Ishikawa (cell line): ENCODE results near the gene CDC42EP3.
A peak's percentile ranks its signal among the peaks of the same experiment; 100 is the strongest.

Experiments
- CEBPB ChIP-seq: IDR thresholded peaks from 2 replicates; pipeline ENCODE4 v1.6.1; 2012
- CREB1 ChIP-seq: IDR thresholded peaks from 2 replicates; pipeline ENCODE4 v1.6.1; 2012; ENCODE audit warnings: low read depth
- EGR1 ChIP-seq: IDR thresholded peaks from 2 replicates; pipeline ENCODE4 v1.6.1; 2012
- EP300 ChIP-seq: IDR thresholded peaks from 2 replicates; pipeline ENCODE4 v1.6.1; 2012; ENCODE audit warnings: borderline replicate concordance
- FOXM1 ChIP-seq: IDR thresholded peaks from 2 replicates; pipeline ENCODE4 v1.6.1; 2012; ENCODE audit warnings: low read depth, borderline replicate concordance
- NFIC ChIP-seq: IDR thresholded peaks from 2 replicates; pipeline ENCODE4 v1.6.1; 2012
- RAD21 ChIP-seq: IDR thresholded peaks from 2 replicates; pipeline ENCODE4 v1.6.1; 2012; ENCODE audit warnings: low read depth
- TAF1 ChIP-seq: IDR thresholded peaks from 2 replicates; pipeline ENCODE4 v1.6.1; 2012; ENCODE audit warnings: low read depth, mild to moderate bottlenecking
- TCF12 ChIP-seq: IDR thresholded peaks from 2 replicates; pipeline ENCODE4 v1.6.1; 2012; ENCODE audit warnings: low read depth
- TEAD4 ChIP-seq: IDR thresholded peaks from 2 replicates; pipeline ENCODE4 v1.6.1; 2012
- YY1 ChIP-seq: IDR thresholded peaks from 2 replicates; pipeline ENCODE4 v1.6.1; 2012; ENCODE audit warnings: low read depth
- ZBTB7A ChIP-seq: IDR thresholded peaks from 2 replicates; pipeline ENCODE4 v1.6.1; 2012; ENCODE audit warnings: low read depth
- TF ChIP-seq, protein P1 (sequence below): IDR thresholded peaks from 2 replicates; pipeline ENCODE4 v1.6.1; 2012
- TF ChIP-seq, protein P2 (sequence below): IDR thresholded peaks from 2 replicates; pipeline ENCODE4 v1.6.1; 2012
- TF ChIP-seq, protein P3 (sequence below): IDR thresholded peaks from 2 replicates; pipeline ENCODE4 v1.6.1; 2012; ENCODE audit warnings: low read depth, mild to moderate bottlenecking

The CDC42EP3 gene, protein sequence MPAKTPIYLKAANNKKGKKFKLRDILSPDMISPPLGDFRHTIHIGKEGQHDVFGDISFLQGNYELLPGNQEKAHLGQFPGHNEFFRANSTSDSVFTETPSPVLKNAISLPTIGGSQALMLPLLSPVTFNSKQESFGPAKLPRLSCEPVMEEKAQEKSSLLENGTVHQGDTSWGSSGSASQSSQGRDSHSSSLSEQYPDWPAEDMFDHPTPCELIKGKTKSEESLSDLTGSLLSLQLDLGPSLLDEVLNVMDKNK

DNA sequence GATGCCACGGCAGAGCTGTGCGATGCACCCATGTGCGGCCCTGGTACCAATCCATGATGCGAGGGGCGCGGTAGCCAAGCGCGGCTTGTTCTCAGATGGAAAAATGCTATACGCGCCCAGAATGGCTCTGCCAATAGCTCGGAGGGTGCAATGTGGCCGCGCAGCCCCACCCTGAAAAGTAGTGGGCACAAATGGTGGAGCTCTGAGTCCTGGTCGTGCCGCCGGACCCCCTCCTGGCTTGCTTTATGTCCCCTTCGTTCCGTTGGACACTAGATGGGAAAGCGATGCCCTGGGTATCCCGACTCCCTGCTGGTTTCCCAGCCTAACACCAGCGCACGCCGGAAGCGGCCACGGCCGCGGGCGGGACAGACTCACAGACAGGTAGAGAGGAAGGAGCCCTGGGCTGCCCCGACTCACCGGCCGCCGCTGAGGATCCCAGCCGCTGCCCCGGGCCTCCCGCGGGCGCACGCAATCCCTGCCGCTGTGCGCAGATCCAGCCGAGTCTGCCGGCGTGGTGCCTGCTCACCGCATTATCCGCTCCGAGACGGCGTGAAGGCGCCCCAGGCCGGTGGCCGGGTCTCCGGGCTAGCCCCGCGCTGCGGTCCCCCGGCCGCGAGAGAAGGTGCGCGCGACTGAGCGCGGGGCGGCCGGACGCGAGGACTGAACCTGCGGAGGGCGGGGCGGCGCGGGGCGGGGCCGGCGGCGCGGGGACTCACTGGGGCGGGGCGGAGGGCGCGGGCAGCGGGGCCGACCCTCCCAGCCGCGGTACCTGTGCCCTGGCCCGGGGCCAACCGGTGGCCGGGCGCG lies at the start of gene CDC42EP3:
CDC42EP3 (minus strand) TSS at position 634 of the 807 bp plus-strand sequence. CDS start 25,055 bp downstream, outside the sequence.
- TF ChIP-seq, protein P1, sequence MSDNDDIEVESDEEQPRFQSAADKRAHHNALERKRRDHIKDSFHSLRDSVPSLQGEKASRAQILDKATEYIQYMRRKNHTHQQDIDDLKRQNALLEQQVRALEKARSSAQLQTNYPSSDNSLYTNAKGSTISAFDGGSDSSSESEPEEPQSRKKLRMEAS = peak; percentile 33
- peak; percentile 34 for TF ChIP-seq TAF1
- TF ChIP-seq RAD21 = no peak
- no peak for TF ChIP-seq TCF12
- TF ChIP-seq, protein P2, sequence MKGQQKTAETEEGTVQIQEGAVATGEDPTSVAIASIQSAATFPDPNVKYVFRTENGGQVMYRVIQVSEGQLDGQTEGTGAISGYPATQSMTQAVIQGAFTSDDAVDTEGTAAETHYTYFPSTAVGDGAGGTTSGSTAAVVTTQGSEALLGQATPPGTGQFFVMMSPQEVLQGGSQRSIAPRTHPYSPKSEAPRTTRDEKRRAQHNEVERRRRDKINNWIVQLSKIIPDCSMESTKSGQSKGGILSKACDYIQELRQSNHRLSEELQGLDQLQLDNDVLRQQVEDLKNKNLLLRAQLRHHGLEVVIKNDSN = no peak

DNA sequence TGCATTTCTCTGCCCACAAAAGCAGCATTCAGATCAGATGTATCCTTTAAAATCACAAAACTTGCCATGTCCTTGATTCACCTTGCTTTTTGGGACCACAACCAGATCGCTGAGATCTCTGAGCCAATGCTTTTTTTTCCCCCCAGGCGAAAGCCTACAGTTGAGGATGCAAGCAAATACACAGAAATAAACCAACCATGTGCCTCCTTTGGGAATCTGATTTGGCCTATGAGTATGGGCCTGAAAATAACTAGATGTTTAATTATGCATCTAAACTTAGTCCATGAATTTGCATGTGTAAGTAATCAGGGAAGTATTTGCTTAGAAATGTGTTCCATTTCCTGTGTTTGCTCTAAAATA lies 49.7 kb upstream of the CDC42EP3 start:
- TF ChIP-seq, protein P2 = no peak

DNA sequence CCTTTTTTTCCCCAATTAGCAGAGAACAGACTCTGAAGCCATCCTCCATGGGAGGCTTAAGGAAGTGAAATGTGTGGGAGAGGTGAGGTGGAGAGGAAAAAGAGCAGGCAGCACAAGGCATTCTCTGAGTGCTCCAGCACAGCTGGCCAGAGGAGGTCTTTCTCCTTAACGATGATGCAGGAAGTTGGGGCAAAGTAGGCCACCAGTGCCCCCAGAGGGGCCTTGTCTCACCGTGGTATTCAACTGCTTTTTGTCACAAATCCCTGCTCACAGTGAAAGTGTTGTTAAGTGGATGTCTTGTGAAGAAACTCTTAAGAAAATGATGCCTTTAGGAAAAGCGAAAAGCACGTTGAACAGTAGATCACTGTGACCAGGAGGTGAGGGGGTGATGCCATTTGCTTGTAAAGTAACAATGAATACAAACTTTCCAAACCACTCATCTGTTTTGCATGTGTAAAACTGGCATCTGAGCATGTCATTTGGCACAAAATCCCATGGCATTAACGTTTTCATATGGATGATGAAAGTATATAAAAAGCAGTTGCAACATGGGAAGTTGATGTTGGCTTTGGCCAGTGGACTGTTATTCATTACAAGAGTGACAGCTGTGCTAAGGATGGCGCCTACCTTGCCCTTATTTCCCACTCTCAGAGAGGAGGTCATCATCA lies 49.2 kb upstream of the CDC42EP3 start:
- no peak for TF ChIP-seq YY1
- no peak for TF ChIP-seq ZBTB7A

DNA sequence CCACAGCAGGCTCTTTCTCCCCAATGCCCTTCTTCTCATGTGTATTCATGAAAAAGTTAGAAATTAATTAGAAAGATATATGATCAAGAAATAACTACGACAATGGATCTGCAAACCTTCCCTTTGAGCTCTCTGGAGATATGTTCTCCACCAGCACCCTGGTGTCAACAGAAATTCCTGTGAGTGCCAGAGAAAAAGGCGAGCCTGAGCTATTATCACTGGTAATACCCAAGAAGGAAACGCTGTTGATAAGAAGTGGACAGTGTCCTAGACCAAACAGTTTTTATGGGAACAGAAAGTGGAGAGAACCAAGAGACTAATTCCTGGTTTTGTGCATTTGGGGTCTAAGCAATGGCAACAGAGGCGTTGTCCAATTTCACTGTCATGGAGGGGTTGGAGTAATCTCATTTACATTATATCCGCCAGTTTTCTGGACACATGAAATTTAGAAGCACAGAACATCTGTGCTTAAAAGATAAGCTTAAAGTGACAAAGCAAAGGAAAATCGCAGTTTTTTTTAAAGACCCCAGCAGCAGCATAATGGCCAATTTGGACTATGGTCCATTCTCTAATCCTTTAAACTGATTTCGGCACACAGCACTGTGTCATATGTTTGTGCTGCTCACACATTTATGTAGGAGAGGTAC lies 47.2 kb upstream of the CDC42EP3 start:
- TF ChIP-seq EP300 = no peak
- no peak for TF ChIP-seq EGR1
- TF ChIP-seq TEAD4 = no peak
- no peak for TF ChIP-seq ZBTB7A
- TF ChIP-seq, protein P3, sequence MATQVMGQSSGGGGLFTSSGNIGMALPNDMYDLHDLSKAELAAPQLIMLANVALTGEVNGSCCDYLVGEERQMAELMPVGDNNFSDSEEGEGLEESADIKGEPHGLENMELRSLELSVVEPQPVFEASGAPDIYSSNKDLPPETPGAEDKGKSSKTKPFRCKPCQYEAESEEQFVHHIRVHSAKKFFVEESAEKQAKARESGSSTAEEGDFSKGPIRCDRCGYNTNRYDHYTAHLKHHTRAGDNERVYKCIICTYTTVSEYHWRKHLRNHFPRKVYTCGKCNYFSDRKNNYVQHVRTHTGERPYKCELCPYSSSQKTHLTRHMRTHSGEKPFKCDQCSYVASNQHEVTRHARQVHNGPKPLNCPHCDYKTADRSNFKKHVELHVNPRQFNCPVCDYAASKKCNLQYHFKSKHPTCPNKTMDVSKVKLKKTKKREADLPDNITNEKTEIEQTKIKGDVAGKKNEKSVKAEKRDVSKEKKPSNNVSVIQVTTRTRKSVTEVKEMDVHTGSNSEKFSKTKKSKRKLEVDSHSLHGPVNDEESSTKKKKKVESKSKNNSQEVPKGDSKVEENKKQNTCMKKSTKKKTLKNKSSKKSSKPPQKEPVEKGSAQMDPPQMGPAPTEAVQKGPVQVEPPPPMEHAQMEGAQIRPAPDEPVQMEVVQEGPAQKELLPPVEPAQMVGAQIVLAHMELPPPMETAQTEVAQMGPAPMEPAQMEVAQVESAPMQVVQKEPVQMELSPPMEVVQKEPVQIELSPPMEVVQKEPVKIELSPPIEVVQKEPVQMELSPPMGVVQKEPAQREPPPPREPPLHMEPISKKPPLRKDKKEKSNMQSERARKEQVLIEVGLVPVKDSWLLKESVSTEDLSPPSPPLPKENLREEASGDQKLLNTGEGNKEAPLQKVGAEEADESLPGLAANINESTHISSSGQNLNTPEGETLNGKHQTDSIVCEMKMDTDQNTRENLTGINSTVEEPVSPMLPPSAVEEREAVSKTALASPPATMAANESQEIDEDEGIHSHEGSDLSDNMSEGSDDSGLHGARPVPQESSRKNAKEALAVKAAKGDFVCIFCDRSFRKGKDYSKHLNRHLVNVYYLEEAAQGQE = no peak
- no peak for TF ChIP-seq TAF1
- TF ChIP-seq FOXM1 = no peak
- TF ChIP-seq, protein P1 = no peak
- no peak for TF ChIP-seq CREB1
- TF ChIP-seq YY1 = no peak
- TF ChIP-seq, protein P2 = no peak
- TF ChIP-seq NFIC = no peak
- TF ChIP-seq TCF12 = no peak
- no peak for TF ChIP-seq RAD21

DNA sequence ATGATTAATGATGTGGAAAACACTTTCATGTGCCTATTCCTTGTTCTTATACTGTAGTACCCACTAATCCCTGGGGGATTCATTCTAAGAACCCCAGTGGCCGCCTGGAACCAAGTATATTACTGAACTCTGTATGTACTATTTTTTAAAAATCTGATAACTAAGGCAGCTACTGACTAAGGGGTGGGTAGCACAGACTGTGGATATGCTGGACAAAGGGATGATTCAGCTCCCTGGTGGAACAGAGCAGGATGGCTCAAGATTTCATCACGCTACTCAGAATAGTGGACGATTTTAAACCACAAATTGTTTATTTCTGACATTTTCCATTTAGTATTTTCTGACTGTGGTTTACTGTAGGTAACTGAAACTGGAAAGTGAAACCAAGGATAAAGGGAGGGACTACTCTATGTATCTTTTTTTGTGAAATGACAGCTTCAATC lies 41.8 kb upstream of the CDC42EP3 start:
- TF ChIP-seq, protein P1 = no peak

DNA sequence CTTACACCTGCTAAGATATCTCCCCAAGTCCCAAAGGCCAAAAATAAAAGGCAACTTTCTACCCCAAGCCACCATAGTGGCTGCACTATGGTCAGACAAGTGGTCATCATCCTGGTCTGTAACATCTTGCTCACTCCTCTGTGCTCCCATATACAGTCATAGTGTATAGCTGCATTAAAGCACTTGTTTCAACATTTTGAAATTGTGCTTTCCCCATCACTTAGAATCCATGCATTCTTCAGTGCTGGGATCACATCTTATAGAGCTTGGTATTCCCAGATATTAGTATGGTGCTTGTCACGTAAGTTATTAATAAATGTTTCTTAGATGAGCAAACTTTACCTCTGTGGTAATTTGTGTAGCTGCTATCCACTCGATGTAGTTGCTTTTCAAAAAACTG lies 40.4 kb upstream of the CDC42EP3 start:
- TF ChIP-seq CEBPB (no peak), EGR1 (no peak)

DNA sequence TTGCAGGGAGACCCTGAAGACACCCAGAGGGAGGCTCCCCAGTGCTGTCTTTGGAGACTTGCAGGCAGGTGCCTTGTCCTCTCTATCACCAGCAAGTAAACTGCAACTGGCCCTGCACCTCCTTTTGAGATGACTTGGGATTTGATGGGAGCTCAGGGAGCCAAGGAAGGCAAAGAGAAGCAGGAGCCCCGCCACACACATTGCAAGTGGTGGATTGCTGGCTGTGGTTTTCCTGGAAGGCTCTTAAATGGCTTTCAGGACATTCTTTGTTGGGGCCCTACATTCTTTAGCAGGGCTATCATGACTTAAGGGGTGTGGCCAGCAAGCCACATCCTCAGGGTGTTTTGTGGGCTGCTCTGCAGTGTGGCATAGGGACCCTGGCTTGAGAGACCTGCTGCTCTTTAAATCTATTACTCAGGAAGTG lies 39.9 kb upstream of the CDC42EP3 start:
- no peak for TF ChIP-seq ZBTB7A
- TF ChIP-seq FOXM1 = 0 out of 2 replicates have a peak, but pooled peaks have one; percentile 36
- TF ChIP-seq, protein P2 = no peak
- TF ChIP-seq, protein P1 = no peak
- TF ChIP-seq CREB1 = no peak
- TF ChIP-seq EP300 = peak; percentile 57; the same call in 1 of the 2 replicates
- TF ChIP-seq EGR1 = no peak
- no peak for TF ChIP-seq CEBPB
- TF ChIP-seq TEAD4 = peak; percentile 84
- TF ChIP-seq RAD21 = no peak
- peak; percentile 32; the same call in 1 of the 2 replicates for TF ChIP-seq NFIC
- TF ChIP-seq, protein P3 = no peak
- no peak for TF ChIP-seq YY1
- no peak for TF ChIP-seq TAF1
- TF ChIP-seq TCF12 = peak; percentile 49; the same call in 1 of the 2 replicates
